HepG2 (cell line): Measurements from ENCODE around the gene CYP4F2. TPM values are rescaled to one million over a fixed set of nuclear protein-coding genes. Genes with fewer than 3 reads are reported as not detected.

Source experiments
- ESRRA ChIP-seq: sonication (generic); formaldehyde crosslinking; IDR thresholded peaks from 2 replicates; pipeline ENCODE4 v1.5.1; 2020; ENCODE audit warnings: mild to moderate bottlenecking, low read depth, missing genetic modification reagents
- FOXK1 ChIP-seq: sonication (generic); formaldehyde crosslinking; IDR thresholded peaks from 2 replicates; pipeline ENCODE4 v1.4.0; 2020; ENCODE audit warnings: low read depth, missing genetic modification reagents, borderline replicate concordance
- HNRNPUL1 ChIP-seq: fragments of 200-400 bp; formaldehyde crosslinking; IDR thresholded peaks from 2 replicates; pipeline ENCODE4 v1.6.1; 2017; ENCODE audit warnings: low read depth, mild to moderate bottlenecking, low read length, moderate library complexity
- HOXD1 ChIP-seq: sonication (generic); formaldehyde crosslinking; IDR thresholded peaks from 2 replicates; pipeline ENCODE4 v1.5.0; 2020; ENCODE audit warnings: missing genetic modification reagents
- JUN ChIP-seq: sonication (generic); formaldehyde crosslinking; IDR thresholded peaks from 2 replicates; pipeline ENCODE4 v1.4.0; 2020; ENCODE audit warnings: mild to moderate bottlenecking, missing genetic modification reagents
- KMT2B ChIP-seq: IDR thresholded peaks from 2 replicates; pipeline ENCODE4 v1.6.1; 2016; ENCODE audit warnings: missing genetic modification reagents, missing compliant biosample characterization
- MED13 ChIP-seq: sonication (generic); formaldehyde crosslinking; IDR thresholded peaks from 2 replicates; pipeline ENCODE4 v1.5.0; 2020; ENCODE audit warnings: missing genetic modification reagents
- MED8 ChIP-seq: sonication (generic); formaldehyde crosslinking; IDR thresholded peaks from 2 replicates; pipeline ENCODE4 v1.8.1; 2023; ENCODE audit warnings: mild to moderate bottlenecking, missing genetic modification reagents; ENCODE audit not compliant: insufficient replicate concordance
- RFXAP ChIP-seq: sonication (generic); formaldehyde crosslinking; IDR thresholded peaks from 2 replicates; pipeline ENCODE4 v1.4.0; 2020; ENCODE audit warnings: missing genetic modification reagents, borderline replicate concordance
- ZFP36L2 ChIP-seq: sonication (generic); formaldehyde crosslinking; IDR thresholded peaks from 2 replicates; pipeline ENCODE4 v1.4.0; 2020; ENCODE audit warnings: missing genetic modification reagents
- ZNF180 ChIP-seq: sonication (generic); formaldehyde crosslinking; IDR thresholded peaks from 2 replicates; pipeline ENCODE4 v1.4.0; 2020; ENCODE audit warnings: low read depth, missing genetic modification reagents, borderline replicate concordance
- ZNF672 ChIP-seq: sonication (generic); formaldehyde crosslinking; IDR thresholded peaks from 2 replicates; pipeline ENCODE4 v1.8.1; 2022; ENCODE audit warnings: missing genetic modification reagents
- ZNF766 ChIP-seq: sonication (generic); formaldehyde crosslinking; IDR thresholded peaks from 2 replicates; pipeline ENCODE4 v1.5.0; 2020; ENCODE audit warnings: missing genetic modification reagents, borderline replicate concordance
- ZNF790 ChIP-seq: sonication (generic); formaldehyde crosslinking; IDR thresholded peaks from 2 replicates; pipeline ENCODE4 v1.8.0; 2022; ENCODE audit warnings: missing genetic modification reagents, mild to moderate bottlenecking, borderline replicate concordance
- ZNF841 ChIP-seq: sonication (generic); formaldehyde crosslinking; IDR thresholded peaks from 2 replicates; pipeline ENCODE4 v1.8.1; 2023; ENCODE audit warnings: missing genetic modification reagents, borderline replicate concordance
- polyA plus RNA-seq, 8 experiments: library from polyadenylated mRNA; depleted of rRNA in 3 of 8; stranded (reverse) in 7 of 8; unstranded in 1 of 8; fragments of >200 nt; fragmentation: Illumina TruSeq in 4 of 8; extraction: Trizol in 4 of 8; gene quantifications; 2 replicates each; pipeline versions ENCODE4 v1.2.1 to v1.2.3, GENCODE V29; 2011 to 2016; ENCODE audit warnings: low read depth in 4 of 8, missing spikeins in 1 of 8, mixed read lengths in 1 of 8; ENCODE audit not compliant: insufficient read depth in 1 of 8
- total RNA-seq, 5 experiments: library from RNA; depleted of rRNA; stranded (reverse); fragments of >200 nt; fragmentation: Illumina TruSeq; extraction: Trizol; gene quantifications; 2 replicates each; pipeline ENCODE4 v1.2.3, GENCODE V29; 2016; ENCODE audit warnings: low read depth in 1 of 5
- TF ChIP-seq, protein P1 (sequence below): sonication (generic); formaldehyde crosslinking; IDR thresholded peaks from 2 replicates; pipeline ENCODE4 v1.5.1; 2020; ENCODE audit warnings: mild to moderate bottlenecking, missing genetic modification reagents, moderate library complexity
- TF ChIP-seq, protein P2 (sequence below): sonication (generic); formaldehyde crosslinking; IDR thresholded peaks from 2 replicates; pipeline ENCODE4 v1.4.0; 2020; ENCODE audit warnings: missing genetic modification reagents
- TF ChIP-seq, protein P3 (sequence below): sonication (generic); formaldehyde crosslinking; IDR thresholded peaks from 2 replicates; pipeline ENCODE4 v1.8.0; 2022; ENCODE audit warnings: mild to moderate bottlenecking, missing genetic modification reagents; ENCODE audit not compliant: insufficient replicate concordance
- TF ChIP-seq, protein P4 (sequence below): sonication (generic); formaldehyde crosslinking; IDR thresholded peaks from 2 replicates; pipeline ENCODE4 v1.5.1; 2020; ENCODE audit warnings: missing genetic modification reagents, mild to moderate bottlenecking, borderline replicate concordance

Gene CYP4F2
- total and polyA plus RNA-seq, 2 of the 13 experiments (the other 11 are each of a cell fraction or from before 2014, with no cell fraction given) = 3.7 to 3.9 TPM

DNA sequence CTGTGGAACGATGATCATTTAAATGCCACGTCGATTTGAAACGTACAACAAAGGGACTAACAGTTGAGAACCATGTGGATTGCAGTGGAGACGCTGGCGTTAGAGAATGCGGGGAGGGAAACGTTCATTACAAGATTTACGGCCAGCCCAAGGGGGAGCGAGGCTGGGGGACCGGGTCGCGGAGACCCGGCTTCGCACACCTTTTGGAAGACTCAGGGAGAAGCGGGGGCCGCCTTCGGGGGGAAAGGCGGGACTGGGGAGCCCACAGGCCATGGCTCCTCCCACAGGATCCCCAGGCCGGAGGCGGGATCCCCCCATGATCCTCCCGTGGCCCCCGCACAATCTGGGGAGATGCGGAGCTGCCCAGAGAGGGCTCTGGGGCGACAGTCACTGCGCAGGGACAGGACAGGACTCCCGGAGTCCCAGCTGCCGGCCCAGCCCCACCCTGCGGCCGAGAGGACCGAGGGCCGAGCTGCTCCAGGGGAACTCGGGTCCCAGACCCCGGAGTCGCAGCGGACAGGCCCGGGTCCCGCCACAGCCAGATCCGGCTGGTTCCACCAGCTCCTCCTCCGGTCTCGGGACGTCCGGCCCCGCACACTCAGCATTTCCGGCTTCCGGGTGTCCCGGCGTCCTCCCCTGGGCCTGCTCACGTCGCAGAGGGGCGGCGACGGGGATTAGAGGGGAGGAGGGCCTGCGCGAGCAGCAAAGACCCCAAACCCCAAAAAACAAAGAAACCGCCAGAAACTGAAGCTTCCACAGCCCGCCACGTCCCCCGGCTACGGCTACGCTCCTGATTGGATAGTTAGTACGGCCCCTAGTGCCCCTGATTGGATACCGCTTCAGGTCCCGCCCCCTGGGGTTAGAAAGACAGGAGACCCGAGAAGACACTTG, 61.3 kb downstream of the CYP4F2 start (continued):
- TF ChIP-seq JUN (CRISPR knock-in tag) (no peak), ESRRA (CRISPR knock-in tag) (no peak), ZFP36L2 (CRISPR knock-in tag) (no peak), HOXD1 (CRISPR knock-in tag) (no peak), MED8 (CRISPR knock-in tag) (peak; percentile 61), RFXAP (CRISPR knock-in tag) (peak; percentile 41; the same call in 1 of the 2 replicates), ZNF180 (no peak; the same call in 1 of the 2 replicates), ZNF672 (CRISPR knock-in tag) (no peak), FOXK1 (CRISPR knock-in tag) (no peak), ZNF841 (no peak), ZNF790 (CRISPR knock-in tag) (peak; percentile 58; the same call in 1 of the 2 replicates), KMT2B (peak; percentile 28; the same call in 1 of the 2 replicates), ZNF766 (CRISPR knock-in tag) (no peak), MED13 (CRISPR knock-in tag) (no peak), HNRNPUL1 (no peak)
- TF ChIP-seq, protein P1, sequence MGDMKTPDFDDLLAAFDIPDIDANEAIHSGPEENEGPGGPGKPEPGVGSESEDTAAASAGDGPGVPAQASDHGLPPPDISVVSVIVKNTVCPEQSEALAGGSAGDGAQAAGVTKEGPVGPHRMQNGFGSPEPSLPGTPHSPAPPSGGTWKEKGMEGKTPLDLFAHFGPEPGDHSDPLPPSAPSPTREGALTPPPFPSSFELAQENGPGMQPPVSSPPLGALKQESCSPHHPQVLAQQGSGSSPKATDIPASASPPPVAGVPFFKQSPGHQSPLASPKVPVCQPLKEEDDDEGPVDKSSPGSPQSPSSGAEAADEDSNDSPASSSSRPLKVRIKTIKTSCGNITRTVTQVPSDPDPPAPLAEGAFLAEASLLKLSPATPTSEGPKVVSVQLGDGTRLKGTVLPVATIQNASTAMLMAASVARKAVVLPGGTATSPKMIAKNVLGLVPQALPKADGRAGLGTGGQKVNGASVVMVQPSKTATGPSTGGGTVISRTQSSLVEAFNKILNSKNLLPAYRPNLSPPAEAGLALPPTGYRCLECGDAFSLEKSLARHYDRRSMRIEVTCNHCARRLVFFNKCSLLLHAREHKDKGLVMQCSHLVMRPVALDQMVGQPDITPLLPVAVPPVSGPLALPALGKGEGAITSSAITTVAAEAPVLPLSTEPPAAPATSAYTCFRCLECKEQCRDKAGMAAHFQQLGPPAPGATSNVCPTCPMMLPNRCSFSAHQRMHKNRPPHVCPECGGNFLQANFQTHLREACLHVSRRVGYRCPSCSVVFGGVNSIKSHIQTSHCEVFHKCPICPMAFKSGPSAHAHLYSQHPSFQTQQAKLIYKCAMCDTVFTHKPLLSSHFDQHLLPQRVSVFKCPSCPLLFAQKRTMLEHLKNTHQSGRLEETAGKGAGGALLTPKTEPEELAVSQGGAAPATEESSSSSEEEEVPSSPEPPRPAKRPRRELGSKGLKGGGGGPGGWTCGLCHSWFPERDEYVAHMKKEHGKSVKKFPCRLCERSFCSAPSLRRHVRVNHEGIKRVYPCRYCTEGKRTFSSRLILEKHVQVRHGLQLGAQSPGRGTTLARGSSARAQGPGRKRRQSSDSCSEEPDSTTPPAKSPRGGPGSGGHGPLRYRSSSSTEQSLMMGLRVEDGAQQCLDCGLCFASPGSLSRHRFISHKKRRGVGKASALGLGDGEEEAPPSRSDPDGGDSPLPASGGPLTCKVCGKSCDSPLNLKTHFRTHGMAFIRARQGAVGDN (CRISPR knock-in tag) = peak; percentile 82
- TF ChIP-seq, protein P2, sequence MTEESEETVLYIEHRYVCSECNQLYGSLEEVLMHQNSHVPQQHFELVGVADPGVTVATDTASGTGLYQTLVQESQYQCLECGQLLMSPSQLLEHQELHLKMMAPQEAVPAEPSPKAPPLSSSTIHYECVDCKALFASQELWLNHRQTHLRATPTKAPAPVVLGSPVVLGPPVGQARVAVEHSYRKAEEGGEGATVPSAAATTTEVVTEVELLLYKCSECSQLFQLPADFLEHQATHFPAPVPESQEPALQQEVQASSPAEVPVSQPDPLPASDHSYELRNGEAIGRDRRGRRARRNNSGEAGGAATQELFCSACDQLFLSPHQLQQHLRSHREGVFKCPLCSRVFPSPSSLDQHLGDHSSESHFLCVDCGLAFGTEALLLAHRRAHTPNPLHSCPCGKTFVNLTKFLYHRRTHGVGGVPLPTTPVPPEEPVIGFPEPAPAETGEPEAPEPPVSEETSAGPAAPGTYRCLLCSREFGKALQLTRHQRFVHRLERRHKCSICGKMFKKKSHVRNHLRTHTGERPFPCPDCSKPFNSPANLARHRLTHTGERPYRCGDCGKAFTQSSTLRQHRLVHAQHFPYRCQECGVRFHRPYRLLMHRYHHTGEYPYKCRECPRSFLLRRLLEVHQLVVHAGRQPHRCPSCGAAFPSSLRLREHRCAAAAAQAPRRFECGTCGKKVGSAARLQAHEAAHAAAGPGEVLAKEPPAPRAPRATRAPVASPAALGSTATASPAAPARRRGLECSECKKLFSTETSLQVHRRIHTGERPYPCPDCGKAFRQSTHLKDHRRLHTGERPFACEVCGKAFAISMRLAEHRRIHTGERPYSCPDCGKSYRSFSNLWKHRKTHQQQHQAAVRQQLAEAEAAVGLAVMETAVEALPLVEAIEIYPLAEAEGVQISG = peak; percentile 75
- TF ChIP-seq, protein P3, sequence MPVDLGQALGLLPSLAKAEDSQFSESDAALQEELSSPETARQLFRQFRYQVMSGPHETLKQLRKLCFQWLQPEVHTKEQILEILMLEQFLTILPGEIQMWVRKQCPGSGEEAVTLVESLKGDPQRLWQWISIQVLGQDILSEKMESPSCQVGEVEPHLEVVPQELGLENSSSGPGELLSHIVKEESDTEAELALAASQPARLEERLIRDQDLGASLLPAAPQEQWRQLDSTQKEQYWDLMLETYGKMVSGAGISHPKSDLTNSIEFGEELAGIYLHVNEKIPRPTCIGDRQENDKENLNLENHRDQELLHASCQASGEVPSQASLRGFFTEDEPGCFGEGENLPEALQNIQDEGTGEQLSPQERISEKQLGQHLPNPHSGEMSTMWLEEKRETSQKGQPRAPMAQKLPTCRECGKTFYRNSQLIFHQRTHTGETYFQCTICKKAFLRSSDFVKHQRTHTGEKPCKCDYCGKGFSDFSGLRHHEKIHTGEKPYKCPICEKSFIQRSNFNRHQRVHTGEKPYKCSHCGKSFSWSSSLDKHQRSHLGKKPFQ (CRISPR knock-in tag) = no peak
- TF ChIP-seq, protein P4, sequence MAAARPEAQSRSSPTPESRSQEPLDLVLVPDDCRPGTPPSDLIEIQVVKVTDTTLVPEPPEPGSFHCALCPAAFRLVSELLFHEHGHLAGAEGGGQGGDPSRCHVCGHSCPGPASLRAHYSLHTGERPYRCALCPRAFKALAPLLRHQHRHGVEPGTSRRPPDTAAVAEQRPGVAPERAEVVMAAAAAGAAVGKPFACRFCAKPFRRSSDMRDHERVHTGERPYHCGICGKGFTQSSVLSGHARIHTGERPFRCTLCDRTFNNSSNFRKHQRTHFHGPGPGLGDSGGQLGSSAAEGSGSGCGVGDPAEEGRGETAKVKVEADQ = peak; percentile 75; the same call in 1 of the 2 replicates
